Fibroblast of lung (primary cell): ENCODE data around the gene COG5. TPM values are rescaled to one million over a fixed set of nuclear protein-coding genes. Genes with fewer than 3 reads are reported as not detected.

Experiments used
- DNase-seq, 2 donors: peaks; one replicate each; pipeline versions ENCODE4 v3.0.0 to v3.0.0-alpha.2; 2010; ENCODE audit warnings: low read depth in 2 of 2
- H2AFZ ChIP-seq: 2 replicates; pipeline ENCODE4 v1.5.1; 2012; ENCODE audit warnings: low read length, control low read depth, inconsistent platforms
- H3K27ac ChIP-seq: 2 replicates; pipeline ENCODE4 v1.5.1; 2011; ENCODE audit warnings: low read length, control low read depth; ENCODE audit not compliant: insufficient read depth
- H3K27me3 ChIP-seq: 2 replicates; pipeline ENCODE4 v1.5.1; 2011; ENCODE audit warnings: mild to moderate bottlenecking, low read length; ENCODE audit not compliant: control insufficient read depth, insufficient read depth
- H3K36me3 ChIP-seq: 2 replicates; pipeline ENCODE4 v1.5.1; 2011; ENCODE audit warnings: low read length; ENCODE audit not compliant: control insufficient read depth, insufficient read depth
- H3K4me1 ChIP-seq: 2 replicates; pipeline ENCODE4 v1.5.1; 2011; ENCODE audit warnings: low read length; ENCODE audit not compliant: control insufficient read depth, insufficient read depth; ENCODE audit errors: extremely low read depth
- H3K4me2 ChIP-seq: 2 replicates; pipeline ENCODE4 v1.5.1; 2011; ENCODE audit warnings: low read length, control low read depth; ENCODE audit not compliant: insufficient read depth; ENCODE audit errors: extremely low read depth
- H3K4me3 ChIP-seq, 4 experiments: fragments of 200-600 bp in 1 of 4; sonication (generic) in 1 of 4; replicated peaks in 1 of 4; 2 replicates each; pipeline ENCODE4 v1.5.1; 2011 to 2016; ENCODE audit warnings: low read length in 4 of 4, low read depth in 3 of 4, mild to moderate bottlenecking in 3 of 4, control low read depth in 2 of 4, inconsistent platforms in 1 of 4, mixed read lengths in 1 of 4; ENCODE audit not compliant: insufficient read depth in 1 of 4; ENCODE audit errors: control extremely low read depth in 1 of 4
- H3K79me2 ChIP-seq: 2 replicates; pipeline ENCODE4 v1.5.1; 2012; ENCODE audit warnings: mild to moderate bottlenecking, low read length, inconsistent platforms; ENCODE audit not compliant: control insufficient read depth, insufficient read depth
- H3K9ac ChIP-seq: 2 replicates; pipeline ENCODE4 v1.5.1; 2011; ENCODE audit warnings: mild to moderate bottlenecking, low read length, control low read depth; ENCODE audit not compliant: insufficient read depth
- H3K9me3 ChIP-seq: 2 replicates; pipeline ENCODE4 v1.5.1; 2012; ENCODE audit warnings: low read depth, low read length; ENCODE audit not compliant: control insufficient read depth, insufficient read depth
- H4K20me1 ChIP-seq: 2 replicates; pipeline ENCODE4 v1.5.1; 2011; ENCODE audit warnings: low read length; ENCODE audit not compliant: control insufficient read depth, insufficient read depth; ENCODE audit errors: extremely low read depth
- EZH2 ChIP-seq: IDR thresholded peaks from 2 replicates; pipeline ENCODE4 v1.5.1; 2012; ENCODE audit warnings: low read length, control low read depth, mild to moderate bottlenecking; ENCODE audit errors: missing control alignments
- polyA plus RNA-seq, 2 donors: library from polyadenylated mRNA; depleted of rRNA in 1 of 2; stranded (reverse) in 1 of 2; unstranded in 1 of 2; fragments of >200 nt; gene quantifications; 2 replicates each; pipeline ENCODE4 v1.2.1, GENCODE V29; 2011 to 2012; ENCODE audit warnings: missing spikeins in 1 of 2
- total RNA-seq: library from RNA; depleted of rRNA; stranded (reverse); fragments of >200 nt; gene quantifications from 2 replicates; pipeline ENCODE4 v1.2.1, GENCODE V29; 2014
- TF ChIP-seq, protein P1 (sequence below), 2 donors: IDR thresholded peaks in 1 of 2; conservative IDR thresholded peaks in 1 of 2; 1 replicate in 1 of 2; 2 replicates in 1 of 2; pipeline ENCODE4 v1.5.1; 2011 to 2012; ENCODE audit warnings: low read length in 2 of 2, control low read depth in 1 of 2, inconsistent platforms in 1 of 2, low read depth in 1 of 2, mild to moderate bottlenecking in 1 of 2

The COG5 gene
- total and polyA plus RNA-seq, 2 donors (not counting 1 experiment from before 2014, with no cell fraction given) = 34.5 to 40.3 TPM

DNA sequence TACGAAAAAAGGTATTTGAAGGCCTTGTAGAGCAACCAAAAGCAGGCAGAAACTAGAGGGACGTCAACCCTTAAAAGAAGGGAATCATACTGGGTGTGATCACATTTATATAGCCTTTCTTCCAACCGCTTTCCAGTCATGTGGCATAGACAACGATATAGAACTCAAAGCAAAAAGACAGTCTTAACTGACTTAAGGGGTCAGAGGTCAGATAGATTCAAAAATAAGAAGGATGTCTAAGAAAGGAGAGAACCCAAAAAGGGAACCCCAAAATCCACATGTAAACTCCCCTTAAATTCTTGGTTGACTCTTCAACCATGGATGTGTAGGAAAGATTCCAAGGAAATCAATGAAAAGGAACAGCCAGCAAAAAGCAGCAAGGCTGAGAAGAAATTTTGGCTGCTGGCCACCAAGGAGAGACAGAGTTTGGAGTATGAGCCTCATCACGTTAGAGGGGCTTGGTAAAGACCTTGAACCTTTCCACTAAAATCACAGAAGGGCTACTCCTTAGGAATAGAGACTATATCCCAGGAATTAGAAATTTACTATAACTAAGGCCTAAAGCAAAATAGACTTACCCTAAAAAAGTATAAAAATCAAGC, 24.9 kb upstream of the COG5 start:
- Histone ChIP-seq H3K27me3 (no peaks in the 10 kb centered on the region), H3K4me1 (peaks cover under 1% of the 10 kb centered on the region), H3K27ac (no peak overlapping the region), H4K20me1 (no peaks in the 10 kb centered on the region), H3K9ac (no peak overlapping the region), H3K9me3 (no peaks in the 10 kb centered on the region), H3K79me2 (peaks cover 3% of the 10 kb centered on the region), H3K36me3 (peaks cover 2% of the 10 kb centered on the region), H3K4me3 (no peak overlapping the region), H3K4me2 (no peak overlapping the region), H2AFZ (no peak overlapping the region)
- DNase-seq = no peak
- no peak for TF ChIP-seq EZH2
- TF ChIP-seq, protein P1, sequence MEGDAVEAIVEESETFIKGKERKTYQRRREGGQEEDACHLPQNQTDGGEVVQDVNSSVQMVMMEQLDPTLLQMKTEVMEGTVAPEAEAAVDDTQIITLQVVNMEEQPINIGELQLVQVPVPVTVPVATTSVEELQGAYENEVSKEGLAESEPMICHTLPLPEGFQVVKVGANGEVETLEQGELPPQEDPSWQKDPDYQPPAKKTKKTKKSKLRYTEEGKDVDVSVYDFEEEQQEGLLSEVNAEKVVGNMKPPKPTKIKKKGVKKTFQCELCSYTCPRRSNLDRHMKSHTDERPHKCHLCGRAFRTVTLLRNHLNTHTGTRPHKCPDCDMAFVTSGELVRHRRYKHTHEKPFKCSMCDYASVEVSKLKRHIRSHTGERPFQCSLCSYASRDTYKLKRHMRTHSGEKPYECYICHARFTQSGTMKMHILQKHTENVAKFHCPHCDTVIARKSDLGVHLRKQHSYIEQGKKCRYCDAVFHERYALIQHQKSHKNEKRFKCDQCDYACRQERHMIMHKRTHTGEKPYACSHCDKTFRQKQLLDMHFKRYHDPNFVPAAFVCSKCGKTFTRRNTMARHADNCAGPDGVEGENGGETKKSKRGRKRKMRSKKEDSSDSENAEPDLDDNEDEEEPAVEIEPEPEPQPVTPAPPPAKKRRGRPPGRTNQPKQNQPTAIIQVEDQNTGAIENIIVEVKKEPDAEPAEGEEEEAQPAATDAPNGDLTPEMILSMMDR (conservative IDR thresholded peaks at IDR 0.05 in 1 of 2, IDR thresholded peaks at IDR 0.05 in 1 of 2; ENCODE audit: low read depth in 1 of 2, low read length in 2 of 2) = no peak

DNA sequence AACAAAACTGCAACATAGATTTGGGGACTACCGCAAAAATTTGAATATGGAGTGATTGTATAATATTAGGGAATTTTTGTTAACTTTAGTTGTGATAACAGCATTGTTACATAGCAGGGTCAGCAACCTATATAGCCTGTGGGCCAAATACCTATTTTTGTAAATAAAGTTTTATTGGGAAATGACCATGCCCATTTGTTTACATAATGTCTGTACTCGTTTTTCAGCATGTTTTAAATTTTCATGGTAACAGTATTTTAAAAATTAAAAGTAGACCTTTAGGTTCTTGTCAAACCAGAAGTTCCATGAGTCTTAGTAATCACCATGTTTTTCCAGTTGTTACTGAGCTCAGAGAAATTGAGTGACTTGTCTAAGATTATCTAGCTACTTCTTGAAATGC, 21.0 kb upstream of the COG5 start:
- H3K4me3 ChIP-seq = no peak overlapping the region
- H3K9ac ChIP-seq = no peak overlapping the region
- H3K9me3 ChIP-seq = no peaks in the 10 kb centered on the region
- H3K4me2 ChIP-seq = no peak overlapping the region
- no peaks in the 10 kb centered on the region for H3K27me3 ChIP-seq
- peaks cover 2% of the 10 kb centered on the region for H3K36me3 ChIP-seq
- H2AFZ ChIP-seq = no peak overlapping the region
- TF ChIP-seq EZH2 = no peak
- TF ChIP-seq, protein P1 (conservative IDR thresholded peaks at IDR 0.05 in 1 of 2, IDR thresholded peaks at IDR 0.05 in 1 of 2; ENCODE audit: low read depth in 1 of 2, low read length in 2 of 2) = no peak
- peaks cover 24% of the 10 kb centered on the region for H3K79me2 ChIP-seq
- no peaks in the 10 kb centered on the region for H3K4me1 ChIP-seq
- H3K27ac ChIP-seq = no peak overlapping the region
- no peak for DNase-seq
- H4K20me1 ChIP-seq = no peaks in the 10 kb centered on the region

DNA sequence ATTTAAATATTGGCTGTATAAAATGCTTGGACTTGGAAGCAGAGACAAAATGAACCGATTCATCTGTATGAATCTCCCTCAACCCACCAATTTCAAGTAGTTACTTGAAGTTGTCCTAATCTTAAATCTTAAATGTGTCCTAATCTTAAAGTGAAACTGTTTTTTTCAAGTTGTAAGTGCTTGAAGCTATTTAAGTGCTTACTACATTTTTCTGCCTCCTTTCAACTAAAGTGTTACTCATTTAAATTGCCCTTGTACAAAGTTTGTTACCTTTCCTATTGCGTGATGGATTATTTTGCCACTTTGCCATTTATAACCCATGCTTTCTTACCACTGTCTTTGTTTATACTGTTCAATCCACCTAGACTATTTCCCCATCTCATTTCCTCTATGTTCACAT, 19.2 kb upstream of the COG5 start:
- peaks cover 2% of the 10 kb centered on the region for H3K36me3 ChIP-seq
- H3K27ac ChIP-seq = no peak overlapping the region
- no peak for DNase-seq
- H3K4me2 ChIP-seq = peak overlapping the region; percentile 32
- no peak overlapping the region for H3K4me3 ChIP-seq
- peaks cover 27% of the 10 kb centered on the region for H3K79me2 ChIP-seq
- no peaks in the 10 kb centered on the region for H3K9me3 ChIP-seq
- no peaks in the 10 kb centered on the region for H4K20me1 ChIP-seq
- no peak overlapping the region for H3K9ac ChIP-seq
- no peaks in the 10 kb centered on the region for H3K4me1 ChIP-seq
- no peak overlapping the region for H2AFZ ChIP-seq
- TF ChIP-seq, protein P1 (conservative IDR thresholded peaks at IDR 0.05 in 1 of 2, IDR thresholded peaks at IDR 0.05 in 1 of 2; ENCODE audit: low read depth in 1 of 2, low read length in 2 of 2) = no peak
- TF ChIP-seq EZH2 = no peak
- H3K27me3 ChIP-seq = no peaks in the 10 kb centered on the region
